A172 (cell line): ENCODE results near the gene SLC18A3. TPM values are rescaled to one million over a fixed set of nuclear protein-coding genes. Genes with fewer than 3 reads are reported as not detected.
A peak's percentile ranks its signal among the peaks of the same experiment; 100 is the strongest.

Source experiments
- DNase-seq: peaks from one replicate; pipeline ENCODE4 v3.0.0-alpha.2; 2015; ENCODE audit warnings: low spot score
- total RNA-seq: library from RNA; depleted of rRNA; stranded (reverse); fragments of >200 nt; shearing (Covaris generic); gene quantifications from 2 replicates; pipeline ENCODE4 v1.2.3, GENCODE V29; 2014

Gene SLC18A3
- total RNA-seq, 1 experiment from 2014 or later, result not detected

- DNase-seq, result no peak
These were observed 17.6 kb downstream of the SLC18A3 start for GRCh38 chr10:49627644-49628247.

DNA sequence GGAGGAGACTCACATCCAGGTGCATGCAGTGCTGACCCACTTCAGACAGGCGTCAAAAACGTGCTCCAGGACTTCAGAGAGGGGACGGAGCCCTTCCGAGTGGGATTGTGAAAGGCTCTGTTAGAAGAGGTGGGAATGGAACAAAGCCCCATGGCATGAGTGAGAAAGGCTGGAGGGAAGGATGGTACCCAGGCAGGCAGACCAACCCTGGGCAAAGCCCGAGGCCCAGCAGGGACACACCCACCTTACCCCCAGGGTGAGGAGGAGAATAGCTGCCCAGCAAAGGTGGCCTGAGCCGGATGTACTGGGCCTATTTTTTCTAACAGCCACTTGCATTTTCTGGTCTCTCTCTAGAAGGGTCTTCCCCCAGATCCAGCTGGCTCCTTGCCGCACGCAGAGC lies 18.5 kb downstream of the SLC18A3 start:
- no peak for DNase-seq

DNA sequence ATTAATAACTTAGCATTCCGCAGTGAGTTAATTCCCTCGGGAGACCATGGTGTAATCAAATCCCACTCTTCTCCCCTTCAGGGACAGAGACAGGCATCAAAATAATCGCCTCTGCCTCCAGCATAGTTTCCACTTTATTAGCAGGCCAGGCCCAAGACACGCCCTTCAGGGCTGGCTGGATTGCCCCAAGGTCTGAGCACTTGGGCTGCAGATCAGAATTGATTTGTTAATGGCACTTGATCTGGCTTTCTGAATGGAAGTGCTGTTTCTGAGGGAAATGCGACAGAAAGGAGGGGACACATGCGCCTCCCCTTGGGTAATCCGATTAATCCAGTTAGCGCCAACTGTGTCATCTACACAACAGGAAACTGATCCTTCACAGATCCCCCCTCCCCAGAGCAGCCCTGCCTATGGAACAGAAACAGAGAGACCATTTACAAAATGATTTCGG lies 19.3 kb downstream of the SLC18A3 start:
- no peak for DNase-seq

- no peak for DNase-seq
These were observed 21.9 kb downstream of the SLC18A3 start for GRCh38 chr10:49631975-49632374.

DNA sequence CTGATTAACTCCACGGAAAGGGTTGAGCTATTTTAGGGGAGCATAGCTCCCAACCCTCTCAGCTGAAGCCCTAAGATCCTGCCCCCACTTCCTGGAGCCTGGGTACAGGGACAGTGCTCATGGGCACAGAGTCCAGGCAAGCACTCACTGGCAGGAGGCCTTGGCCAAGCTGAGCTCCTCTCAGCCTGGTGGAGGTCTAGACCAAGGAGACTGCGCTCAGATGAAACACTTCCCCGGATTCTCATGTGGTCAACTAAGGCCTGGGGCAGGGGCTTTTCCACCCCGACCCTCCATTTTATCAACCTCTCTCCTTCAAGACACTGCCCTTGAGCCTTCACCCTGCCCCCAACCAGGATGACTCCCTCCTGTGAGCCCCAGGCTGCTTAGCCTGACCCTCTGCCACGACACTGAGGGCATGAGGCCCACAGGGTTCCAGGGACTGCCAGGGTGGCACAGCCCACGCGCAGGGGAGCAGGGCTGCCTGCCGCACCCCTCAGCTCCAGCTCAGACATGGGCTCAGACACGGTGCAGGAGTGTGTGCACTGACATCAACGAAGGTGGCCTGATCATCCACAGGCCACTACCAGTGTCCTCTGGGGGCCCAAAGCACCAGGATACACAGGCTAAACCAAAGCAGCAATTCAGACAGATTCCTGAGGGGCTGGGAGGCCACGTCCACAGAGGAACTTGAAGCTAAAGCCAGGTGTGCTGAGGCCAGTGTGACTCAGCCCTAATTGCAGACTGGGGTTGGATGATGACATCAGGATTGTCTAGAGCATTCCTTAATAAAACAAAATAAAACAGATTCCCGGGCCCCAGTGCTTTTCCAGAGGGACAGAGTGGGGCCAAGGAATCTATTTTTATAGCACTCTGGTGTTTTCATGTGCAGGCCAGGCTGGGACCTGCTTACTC lies 22.6 kb downstream of the SLC18A3 start:
- peak; percentile 24 for DNase-seq

GRCh38 chr10:49633327-49634068 lies 23.4 kb downstream of the SLC18A3 start:
- no peak for DNase-seq

GRCh38 chr10:49634069-49634660 lies 24.1 kb downstream of the SLC18A3 start:
- DNase-seq, result no peak

- no peak for DNase-seq
These were observed 32.2 kb downstream of the SLC18A3 start for GRCh38 chr10:49642311-49642710.

GRCh38 chr10:49643241-49644034 lies 33.3 kb downstream of the SLC18A3 start:
- no peak for DNase-seq

DNA sequence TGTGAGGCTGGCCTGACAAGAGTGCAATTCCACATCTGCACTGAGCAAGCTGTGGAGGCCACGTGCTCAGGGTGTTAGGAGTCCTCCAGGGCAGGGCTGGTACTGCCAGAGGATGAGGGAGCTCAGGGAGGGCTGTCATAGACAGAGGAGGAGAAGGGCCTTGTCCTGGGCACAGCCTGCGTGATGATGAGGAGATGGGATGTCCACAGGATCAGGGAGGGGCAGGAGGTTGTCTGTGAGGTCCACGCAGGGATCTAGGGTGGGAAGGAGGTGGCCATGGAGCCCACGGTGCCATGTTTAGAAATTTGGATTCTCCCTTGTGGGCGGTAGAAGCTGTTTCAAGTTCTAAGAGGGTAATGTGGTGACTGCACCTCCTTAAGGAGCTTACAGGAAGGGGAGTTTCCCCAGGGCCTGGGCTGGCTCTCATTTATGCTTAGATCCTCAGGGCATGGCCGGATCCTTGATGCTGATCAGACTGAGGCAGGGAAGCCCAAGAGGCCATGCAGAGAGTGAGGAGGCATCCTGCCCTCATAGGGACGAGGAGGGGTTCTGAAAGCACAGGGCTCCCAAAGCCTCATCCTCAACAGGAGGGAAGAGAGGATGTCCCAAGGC lies 34.0 kb downstream of the SLC18A3 start:
- DNase-seq, result no peak

- no peak for DNase-seq
These were observed 35.3 kb downstream of the SLC18A3 start for GRCh38 chr10:49645417-49645816.

GRCh38 chr10:49645871-49646870 lies 36.1 kb downstream of the SLC18A3 start:
- DNase-seq, result no peak

GRCh38 chr10:49647554-49647953 lies 37.4 kb downstream of the SLC18A3 start:
- no peak for DNase-seq

GRCh38 chr10:49647985-49648795 lies 38.1 kb downstream of the SLC18A3 start:
- no peak for DNase-seq

GRCh38 chr10:49649294-49649693 lies 39.2 kb downstream of the SLC18A3 start:
- no peak for DNase-seq

DNA sequence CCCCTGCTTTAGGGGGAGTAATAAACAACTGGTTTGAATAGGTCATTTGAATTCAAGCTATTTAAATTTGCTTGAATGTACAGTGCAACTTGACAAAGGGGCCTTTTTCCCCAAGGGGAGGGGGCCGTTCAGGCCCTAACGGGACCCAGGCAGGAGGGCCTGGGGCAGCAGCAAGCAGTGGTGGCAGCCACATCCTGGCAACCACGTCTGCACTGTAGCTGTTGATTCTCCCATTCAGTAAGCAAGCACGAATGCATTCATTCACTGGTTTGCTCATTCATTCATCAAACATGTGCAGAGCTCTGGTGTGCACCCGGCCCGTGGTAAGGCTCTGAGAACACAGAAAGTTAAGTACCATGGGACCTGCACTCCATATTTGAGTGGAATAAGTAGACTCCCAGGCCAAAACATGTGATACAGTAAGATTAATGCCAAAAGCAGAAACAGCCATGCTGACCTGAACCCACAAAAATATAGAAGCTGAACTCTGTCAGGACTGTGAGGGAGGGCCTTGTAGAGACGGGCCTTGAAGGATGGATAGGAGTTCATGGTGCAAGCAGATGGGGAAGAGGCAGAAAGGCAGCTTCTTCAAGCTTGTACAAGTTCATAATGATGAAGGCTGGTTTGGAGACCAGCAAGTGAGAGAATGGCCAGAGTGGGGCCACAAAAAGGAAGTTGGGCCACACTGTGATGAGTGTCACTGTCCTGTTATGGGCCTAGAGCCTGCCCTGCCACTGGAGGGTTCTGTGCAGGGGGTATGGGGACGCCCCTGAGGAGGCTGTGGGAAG lies 40.0 kb downstream of the SLC18A3 start:
- DNase-seq, result no peak

DNA sequence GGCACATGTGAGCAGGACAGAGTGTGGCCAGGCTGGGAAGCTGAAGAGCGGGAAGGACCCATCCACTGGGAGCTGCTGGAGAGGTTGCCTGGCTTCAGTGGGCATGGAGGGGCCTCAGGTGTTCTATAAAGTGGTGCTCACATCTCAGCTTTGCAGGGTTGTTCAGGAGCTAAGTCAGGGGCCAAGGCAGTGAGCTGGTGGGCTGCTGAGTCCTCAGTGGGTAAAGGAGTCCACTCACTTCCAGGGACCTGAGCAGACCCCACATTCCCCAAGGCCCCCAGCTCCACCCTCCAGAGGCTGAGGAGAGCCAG lies 40.6 kb downstream of the SLC18A3 start:
- DNase-seq, result no peak
